Measurements from ENCODE around the gene SRRM5.
A peak's percentile ranks its signal among the peaks of the same experiment; 100 is the strongest.
"Not testable (repeated sequence)": the region's sequence is repeated elsewhere in the genome, so short reads cannot be mapped to it uniquely, and the experiment has no call there.

SRRM5 gene

DNA sequence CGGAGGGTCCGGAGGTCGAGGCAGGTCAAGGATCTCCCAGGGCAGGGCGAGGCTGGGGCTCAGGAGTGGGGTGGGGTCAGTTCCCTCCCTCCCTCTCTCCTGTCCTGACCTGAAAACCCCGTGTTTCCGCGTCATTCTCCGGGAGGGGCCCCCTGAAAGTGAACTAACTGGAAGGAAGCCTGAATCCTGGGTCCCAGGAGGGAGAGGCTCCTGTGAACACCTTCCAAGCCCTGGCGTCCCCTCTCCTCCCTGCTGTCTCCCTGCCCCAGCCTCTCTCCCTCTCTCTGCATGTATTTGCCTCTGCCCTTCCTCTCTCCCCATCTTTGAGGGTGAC, 28.5 kb downstream of the SRRM5 start:
- no peak for DNase-seq

DNA sequence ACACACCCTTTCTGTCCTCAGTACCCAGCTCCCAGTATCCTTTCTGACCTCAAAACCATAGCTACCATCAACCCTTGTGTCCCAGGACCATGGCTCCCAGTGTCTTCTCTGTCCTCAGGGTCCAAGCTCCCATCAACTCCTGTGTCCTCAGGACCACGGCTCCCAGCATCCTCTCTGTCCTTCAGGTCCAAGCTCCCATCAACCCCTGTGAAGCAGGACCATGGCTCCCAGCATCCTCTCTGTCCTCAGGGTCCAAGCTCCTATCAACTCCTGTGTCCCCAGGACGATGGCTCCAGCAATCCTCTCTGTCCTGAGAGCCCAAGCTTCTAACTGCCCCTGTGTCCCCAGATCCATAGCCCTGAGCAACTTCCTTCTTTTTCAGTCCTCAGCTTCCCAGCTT, 29.4 kb downstream of the SRRM5 start:
- DNase-seq, result no peak

DNA sequence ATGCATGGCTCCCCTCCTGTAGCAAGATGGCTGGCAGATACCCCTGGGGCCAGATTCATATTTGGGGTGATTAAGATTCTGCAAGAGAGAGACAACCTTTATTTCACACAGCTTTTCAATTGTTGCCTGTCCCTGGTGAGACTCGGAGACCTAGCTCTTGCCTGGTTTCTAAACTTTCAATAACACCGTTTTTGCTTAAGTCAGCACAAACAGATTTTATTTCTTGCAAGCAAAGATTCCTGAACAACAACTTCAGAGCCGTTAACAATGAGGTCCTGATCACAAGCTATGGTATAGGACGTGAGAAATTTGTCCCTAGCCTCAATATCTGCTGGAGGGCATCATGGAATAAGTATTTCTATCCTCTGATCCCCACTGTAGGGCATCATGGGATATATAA, 30.6 kb downstream of the SRRM5 start:
- no peak for DNase-seq

DNA sequence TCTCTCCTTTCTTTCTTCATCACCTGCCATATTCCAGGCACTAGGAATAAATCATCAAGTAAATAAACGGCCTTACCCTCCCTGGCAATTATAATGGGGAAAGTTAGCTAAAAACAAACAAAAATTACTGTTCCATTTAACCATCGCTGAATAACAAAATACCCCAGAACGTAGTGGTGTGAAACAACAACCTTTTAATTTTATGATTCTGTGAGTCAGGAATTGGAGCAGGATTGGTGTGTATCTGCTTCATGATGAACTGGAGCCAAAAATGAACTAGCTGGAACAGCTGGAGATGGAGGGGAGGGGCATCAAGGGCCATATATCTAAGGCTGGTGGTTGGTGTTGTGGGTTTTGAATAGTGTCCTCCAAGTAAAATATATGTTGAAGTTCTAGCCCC, 31.4 kb downstream of the SRRM5 start:
- no peak for DNase-seq

DNA sequence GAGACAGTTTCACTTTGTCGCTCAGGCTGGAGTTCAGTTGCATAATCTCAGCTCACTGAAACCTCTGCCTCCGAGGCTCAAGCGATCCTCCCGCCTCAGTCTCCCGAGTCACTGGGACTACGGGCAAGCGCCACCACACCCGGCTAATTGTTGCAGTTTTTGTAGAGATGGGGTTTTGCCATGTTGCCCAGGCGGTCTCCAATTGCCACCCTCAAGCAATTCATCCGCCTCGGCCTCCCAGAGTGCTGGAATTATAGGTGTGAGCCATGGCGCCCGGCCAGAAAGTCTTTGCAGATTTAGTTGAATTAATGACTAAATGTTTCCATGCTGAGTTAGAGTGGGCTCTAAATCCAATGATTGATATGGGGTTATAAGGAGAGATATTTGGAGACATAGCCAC, 32.3 kb downstream of the SRRM5 start:
- DNase-seq, result no peak

DNA sequence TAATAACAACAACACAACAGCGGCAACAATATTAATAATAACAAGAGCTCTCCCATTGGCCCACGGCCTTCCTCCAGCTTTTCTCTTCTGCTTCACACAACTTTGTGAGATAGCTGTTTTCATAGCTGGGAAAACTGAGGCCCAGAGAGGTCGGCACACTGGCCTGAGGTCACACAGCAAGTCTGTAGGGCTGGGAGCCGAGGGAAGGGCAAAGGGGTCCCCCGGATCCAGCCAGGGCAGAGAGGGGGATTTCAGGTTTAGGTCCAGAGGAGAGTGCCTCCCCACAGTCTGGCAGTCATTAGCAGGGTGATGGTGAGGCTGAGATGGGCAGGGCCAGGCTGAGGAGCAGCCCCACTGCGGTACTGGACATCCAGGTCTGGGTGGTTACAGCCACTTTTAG, 36.7 kb downstream of the SRRM5 start:
- DNase-seq, result no peak

DNA sequence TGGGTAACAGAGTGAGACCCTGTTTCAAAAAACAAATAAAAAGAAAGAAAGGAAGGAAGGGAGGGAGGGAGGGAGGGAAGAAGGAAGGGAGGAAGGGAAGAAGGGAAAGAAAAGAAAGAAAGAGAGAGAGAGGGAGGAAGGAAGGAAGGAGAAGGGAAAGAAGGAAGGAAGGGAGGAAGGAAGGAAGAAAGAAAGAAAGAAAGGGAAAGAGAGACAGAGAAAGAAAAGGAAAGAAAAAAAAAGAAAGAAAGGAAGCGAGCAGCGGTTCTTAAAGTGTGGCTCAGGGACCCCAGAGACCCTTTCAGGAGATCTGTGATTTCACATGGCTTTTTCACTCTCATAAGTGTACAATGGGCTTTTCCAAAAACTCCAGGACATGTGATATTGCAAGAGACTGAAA, 37.6 kb downstream of the SRRM5 start:
- DNase-seq, result no peak

DNA sequence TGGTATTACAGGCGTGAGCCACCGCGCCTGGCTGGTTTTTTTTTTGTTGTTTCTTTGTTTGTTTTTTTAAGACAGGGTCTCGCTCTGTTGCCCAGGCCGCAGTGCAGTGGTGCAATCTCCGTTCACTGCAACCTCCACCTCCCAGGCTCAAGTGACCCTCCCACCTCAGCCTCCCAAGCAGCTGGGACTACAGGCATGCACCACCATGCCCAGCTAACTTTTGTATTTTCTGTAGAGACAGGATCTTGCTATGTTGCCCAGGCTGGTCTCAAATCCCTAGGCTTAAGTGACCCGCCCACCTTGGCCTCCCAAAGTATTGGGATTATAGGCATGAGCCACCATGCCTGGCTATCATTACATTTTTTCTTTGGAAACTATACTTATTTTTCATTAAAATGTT, 38.4 kb downstream of the SRRM5 start:
- not testable (repeated sequence) for DNase-seq

DNA sequence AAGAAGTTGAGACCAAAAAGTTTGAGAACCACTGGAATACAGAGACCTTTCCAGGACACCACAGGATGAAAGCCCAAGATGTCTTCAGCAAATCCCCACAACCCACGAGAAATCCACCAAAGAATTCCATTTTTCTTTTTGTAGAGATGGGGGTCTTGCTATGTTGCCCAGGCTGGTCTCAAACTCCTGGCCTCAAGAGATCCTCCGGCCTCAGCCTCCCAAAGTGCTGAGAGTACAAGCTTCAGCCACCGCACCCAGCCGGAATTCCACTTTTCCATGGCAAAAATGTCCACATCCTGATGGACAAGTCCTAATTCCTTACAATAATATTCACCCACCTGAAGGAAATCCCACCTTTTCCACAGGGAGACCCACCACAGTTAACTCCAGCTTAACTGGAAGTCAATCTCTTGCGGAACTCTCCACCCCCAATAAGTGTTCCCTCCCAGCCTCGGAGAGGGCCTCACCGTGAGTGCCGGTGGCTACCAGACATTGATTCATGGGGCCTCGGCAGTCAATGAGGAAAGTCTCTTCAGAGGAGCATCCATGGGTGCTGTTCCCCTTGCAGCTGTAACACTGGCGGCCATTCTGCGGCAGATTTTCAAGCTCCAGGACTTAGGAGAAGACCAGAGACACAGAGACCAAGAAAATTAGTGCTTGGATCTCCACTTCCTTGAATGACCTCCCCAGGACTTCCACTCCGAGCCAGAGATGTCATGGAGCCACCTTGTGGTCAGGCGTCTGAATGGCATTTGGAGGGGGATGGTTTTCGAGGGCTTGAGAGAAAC, 40.1 kb downstream of the SRRM5 start:
- DNase-seq, result peak; percentile 64

DNA sequence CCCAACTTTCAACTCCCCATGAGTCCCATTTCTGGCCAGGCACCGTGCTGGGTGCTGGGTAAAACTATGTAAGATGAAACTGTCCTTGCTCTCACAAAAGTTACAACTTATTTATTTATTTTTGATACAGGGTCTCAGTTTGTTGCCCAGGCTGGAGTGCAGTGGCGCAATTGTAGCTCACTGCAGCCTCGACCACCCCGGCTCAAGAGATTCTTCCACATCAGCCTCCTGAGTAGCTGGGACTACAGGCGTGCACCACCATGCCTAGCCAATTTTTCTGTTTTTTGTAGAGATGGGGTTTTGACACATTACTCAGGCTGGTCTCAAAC, 40.6 kb downstream of the SRRM5 start:
- DNase-seq, result no peak

DNA sequence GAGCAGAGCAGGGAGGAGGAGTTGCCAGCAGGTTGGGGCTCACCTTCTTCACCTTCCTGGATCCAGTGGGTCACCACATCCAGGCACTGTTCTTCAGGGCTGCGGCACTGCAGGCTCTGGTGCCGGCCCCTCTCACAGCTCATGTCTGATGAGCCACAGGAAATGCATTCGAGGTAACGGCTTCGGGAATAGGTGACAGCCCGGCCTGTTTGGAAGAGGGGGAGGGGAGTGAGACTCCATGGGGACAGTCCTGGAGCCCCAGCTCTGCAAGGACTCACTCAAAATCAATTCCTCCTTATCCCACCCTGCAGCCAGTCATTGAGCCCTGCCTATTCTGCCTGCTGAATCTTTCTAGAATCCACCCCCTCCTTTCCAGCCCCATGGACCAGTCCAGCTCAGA, 44.5 kb downstream of the SRRM5 start:
- no peak for DNase-seq

DNA sequence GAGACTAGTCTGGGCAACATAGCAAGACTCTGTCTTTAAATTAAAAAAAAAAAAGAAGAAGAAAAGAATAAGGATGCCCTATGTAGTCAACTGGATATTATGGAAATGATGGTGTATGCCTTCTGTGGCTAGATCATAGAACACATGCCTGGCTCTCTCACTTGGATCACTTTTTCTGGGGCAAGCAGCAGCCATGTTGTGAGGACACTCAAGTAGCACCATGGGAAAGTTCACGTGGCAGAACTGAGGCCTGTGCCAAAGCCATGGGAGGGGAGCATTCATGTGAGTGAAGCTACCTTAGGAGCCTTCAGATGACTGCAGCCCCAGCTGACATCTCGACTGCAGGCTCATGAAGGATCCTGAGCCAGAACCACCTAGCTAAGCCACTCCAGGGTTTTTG, 46.1 kb downstream of the SRRM5 start:
- no peak for DNase-seq

DNA sequence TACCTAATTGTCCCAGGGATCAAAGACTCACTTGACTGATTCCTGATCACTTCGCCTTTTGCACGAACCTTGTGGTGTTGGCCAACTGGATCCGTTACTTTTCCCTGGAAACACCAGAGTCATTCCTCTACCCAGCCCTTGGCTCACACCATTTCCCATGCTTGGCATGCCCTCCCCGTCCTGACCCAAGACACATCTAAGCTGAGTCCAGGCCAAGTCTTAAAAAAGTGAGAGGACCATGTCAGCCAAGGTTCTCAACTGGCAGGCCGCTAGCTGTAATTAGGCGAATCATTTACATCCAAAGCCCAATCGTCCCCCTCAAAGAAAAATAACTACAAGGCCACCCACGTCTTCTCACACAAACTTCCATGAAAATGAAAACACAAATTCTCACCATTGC, 46.6 kb downstream of the SRRM5 start:
- no peak for DNase-seq

DNA sequence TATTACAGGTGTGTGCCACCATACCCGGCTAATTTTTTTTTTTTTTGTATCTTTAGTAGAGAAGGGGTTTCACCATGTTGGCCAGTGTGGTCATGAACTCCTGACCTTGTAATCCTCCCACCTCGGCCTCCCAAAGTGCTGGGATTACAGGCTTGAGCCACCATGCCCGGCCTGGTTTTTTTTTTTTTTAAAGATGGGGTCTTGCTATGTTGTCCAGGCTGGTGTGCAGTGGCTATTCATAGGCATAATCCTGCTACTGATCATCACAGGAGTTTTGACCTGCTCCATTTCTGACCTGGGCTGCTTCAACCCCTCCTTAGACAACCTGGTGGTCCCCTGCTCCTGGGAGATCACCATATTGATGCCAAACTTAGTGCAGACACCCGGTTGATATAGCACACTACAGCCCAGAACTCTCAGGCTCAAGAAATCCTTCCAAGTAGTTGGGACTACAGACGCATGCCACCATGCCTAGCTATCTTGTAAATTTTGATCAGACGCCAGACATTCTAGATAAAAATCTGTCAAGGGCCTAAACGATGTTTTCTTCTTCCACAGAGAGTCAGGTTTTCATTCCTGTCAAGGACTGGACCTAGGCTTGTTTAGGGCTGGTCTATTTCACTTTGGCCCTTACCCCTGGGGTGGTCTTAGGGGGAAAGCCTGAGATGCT, 48.5 kb downstream of the SRRM5 start:
- no peak for DNase-seq

DNA sequence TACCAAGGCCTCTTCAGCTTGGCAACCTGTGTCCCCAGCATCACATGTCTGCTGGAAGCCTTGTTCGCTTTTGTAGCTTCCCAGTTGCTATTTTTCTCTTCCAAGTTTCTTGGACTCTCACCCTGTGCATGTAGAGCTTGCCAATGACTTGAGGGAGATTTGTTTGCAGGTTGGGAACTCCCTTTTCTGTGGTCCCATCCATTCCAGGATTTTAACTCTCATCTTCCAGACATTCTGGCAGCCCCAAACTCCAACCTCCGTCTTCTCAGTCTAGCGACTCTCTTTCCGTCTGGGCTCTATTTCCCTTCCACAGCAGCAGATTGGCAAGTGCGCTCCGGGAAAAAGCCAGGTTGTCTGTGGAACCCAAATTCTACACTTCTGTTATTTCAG, 49.1 kb downstream of the SRRM5 start:
- DNase-seq, result no peak

DNA sequence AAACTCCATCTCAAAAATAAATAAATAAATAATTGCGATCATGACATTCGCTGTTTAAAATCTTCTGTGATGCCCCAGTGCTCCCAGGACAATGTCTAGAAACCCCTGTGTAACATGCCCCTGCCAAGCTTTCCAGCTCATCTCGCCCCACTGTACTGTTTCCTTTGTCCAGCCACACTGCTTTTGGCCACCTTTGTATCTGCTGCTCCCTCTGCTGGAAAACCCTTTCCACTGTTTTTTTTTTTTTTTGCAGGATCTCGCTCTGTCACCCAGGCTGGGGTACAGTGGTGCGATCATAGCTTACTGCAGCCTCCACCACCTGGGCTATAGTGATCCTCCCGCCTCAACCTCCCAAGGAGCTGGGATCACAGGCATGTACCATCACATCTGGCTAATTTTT, 50.6 kb downstream of the SRRM5 start:
- no peak for DNase-seq

DNA sequence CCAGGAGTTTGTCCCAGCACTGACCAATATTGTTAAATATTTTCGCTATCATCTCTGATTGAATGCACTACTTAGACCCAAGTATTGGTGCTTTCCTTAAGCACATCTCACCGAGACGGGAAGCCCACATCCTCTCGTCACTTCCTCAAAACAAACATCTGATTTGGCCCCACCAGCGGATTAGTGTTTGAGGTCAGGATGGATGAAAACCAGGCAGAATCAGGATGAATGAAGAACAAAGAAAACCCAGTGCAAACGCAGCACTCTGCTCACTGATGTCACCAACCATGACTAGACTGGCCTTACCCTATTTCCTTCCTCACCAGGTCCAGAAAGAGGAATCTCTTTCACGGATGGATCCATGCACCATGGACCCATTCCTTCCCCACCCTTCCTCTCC, 52.1 kb downstream of the SRRM5 start:
- peak; percentile 86 for DNase-seq

Data from suppressor macrophage treated with lipopolysaccharide for 4 hours (primary cell).